Measurements from ENCODE around the gene TNFAIP8. TPM values are rescaled to one million over a fixed set of nuclear protein-coding genes. Genes with fewer than 3 reads are reported as not detected.

The TNFAIP8 gene
- total and polyA plus RNA-seq, 9 of the 15 experiments (the other 6 are each of a cell fraction or from before 2014, with no cell fraction given): 29.9 to 52.2 (median 44.8) TPM

DNA sequence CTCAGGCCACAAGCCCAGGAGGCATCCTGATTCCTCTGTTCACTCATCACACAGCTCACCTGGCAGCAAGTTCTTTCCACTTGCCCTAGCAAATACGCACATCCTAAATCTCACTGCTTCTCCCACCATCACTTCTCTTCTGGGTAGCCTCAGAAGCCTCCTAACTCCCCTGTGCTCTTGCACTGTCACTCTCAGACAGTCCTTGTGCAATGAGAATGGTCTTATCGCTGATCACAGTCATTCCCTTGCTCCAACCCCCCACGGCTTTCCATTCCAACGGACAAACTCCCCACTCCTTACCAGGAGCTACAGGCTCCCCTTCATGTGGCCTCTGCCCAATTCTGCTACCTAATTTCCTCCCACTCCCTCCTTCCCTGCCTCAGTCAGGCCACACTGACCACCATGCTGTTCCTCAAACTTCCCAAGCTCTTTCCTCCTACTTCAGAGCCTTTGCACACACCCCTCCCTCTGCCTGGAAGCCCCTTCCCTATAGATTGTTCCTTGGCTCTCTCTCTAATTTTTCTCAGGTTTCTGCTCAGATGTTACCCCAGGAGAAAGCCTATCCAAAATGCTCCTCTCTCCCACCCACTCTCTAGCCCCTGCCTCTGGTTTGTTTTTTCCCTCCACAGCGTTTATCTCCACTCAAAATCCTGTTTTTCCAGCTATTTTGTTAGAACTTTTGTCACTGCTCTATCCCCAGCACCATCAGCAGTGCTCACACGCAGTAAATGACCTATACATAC lies 34.1 kb upstream of the TNFAIP8 start (continued):
- TF ChIP-seq, protein P1, sequence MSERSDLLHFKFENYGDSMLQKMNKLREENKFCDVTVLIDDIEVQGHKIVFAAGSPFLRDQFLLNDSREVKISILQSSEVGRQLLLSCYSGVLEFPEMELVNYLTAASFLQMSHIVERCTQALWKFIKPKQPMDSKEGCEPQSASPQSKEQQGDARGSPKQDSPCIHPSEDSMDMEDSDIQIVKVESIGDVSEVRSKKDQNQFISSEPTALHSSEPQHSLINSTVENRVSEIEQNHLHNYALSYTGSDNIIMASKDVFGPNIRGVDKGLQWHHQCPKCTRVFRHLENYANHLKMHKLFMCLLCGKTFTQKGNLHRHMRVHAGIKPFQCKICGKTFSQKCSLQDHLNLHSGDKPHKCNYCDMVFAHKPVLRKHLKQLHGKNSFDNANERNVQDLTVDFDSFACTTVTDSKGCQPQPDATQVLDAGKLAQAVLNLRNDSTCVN (CRISPR knock-in tag; IDR thresholded peaks at IDR 0.05): peak; percentile 46; the same call in 1 of the 2 replicates
- TF ChIP-seq MCM3 (IDR thresholded peaks at IDR 0.05) (no peak), ZNF134 (CRISPR knock-in tag; conservative IDR thresholded peaks at IDR 0.05) (no peak), CBFA2T2 (conservative IDR thresholded peaks at IDR 0.05) (peak; percentile 83), MTF1 (CRISPR knock-in tag; IDR thresholded peaks at IDR 0.05; ENCODE audit: borderline replicate concordance) (no peak), ARID1B (IDR thresholded peaks at IDR 0.05) (peak; percentile 97), ZFPM2 (CRISPR knock-in tag; IDR thresholded peaks at IDR 0.05) (no peak), POLR2H (tag; IDR thresholded peaks at IDR 0.05; ENCODE audit: low read depth) (no peak; the same call in none of the 2 replicates), HDGF (IDR thresholded peaks at IDR 0.05) (0 out of 2 replicates have a peak, but pooled peaks have one; percentile 88), POLR2AphosphoS5 (IDR thresholded peaks at IDR 0.05; ENCODE audit: control insufficient read depth, insufficient read depth, low read depth, low read length) (peak; percentile 73; the same call in 1 of the 2 replicates), MECOM (CRISPR knock-in tag; IDR thresholded peaks at IDR 0.05) (no peak; the same call in 1 of the 2 replicates), RBM17 (IDR thresholded peaks at IDR 0.05; ENCODE audit: borderline replicate concordance, low read depth, low read length) (no peak), ZNF253 (CRISPR knock-in tag; conservative IDR thresholded peaks at IDR 0.05) (no peak), BMI1 (IDR thresholded peaks at IDR 0.05; ENCODE audit: low read length) (no peak)
- TF ChIP-seq, protein P2, sequence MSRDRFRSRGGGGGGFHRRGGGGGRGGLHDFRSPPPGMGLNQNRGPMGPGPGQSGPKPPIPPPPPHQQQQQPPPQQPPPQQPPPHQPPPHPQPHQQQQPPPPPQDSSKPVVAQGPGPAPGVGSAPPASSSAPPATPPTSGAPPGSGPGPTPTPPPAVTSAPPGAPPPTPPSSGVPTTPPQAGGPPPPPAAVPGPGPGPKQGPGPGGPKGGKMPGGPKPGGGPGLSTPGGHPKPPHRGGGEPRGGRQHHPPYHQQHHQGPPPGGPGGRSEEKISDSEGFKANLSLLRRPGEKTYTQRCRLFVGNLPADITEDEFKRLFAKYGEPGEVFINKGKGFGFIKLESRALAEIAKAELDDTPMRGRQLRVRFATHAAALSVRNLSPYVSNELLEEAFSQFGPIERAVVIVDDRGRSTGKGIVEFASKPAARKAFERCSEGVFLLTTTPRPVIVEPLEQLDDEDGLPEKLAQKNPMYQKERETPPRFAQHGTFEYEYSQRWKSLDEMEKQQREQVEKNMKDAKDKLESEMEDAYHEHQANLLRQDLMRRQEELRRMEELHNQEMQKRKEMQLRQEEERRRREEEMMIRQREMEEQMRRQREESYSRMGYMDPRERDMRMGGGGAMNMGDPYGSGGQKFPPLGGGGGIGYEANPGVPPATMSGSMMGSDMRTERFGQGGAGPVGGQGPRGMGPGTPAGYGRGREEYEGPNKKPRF (IDR thresholded peaks at IDR 0.05; ENCODE audit: low read depth, low read length): no peak
- TF ChIP-seq, protein P3, sequence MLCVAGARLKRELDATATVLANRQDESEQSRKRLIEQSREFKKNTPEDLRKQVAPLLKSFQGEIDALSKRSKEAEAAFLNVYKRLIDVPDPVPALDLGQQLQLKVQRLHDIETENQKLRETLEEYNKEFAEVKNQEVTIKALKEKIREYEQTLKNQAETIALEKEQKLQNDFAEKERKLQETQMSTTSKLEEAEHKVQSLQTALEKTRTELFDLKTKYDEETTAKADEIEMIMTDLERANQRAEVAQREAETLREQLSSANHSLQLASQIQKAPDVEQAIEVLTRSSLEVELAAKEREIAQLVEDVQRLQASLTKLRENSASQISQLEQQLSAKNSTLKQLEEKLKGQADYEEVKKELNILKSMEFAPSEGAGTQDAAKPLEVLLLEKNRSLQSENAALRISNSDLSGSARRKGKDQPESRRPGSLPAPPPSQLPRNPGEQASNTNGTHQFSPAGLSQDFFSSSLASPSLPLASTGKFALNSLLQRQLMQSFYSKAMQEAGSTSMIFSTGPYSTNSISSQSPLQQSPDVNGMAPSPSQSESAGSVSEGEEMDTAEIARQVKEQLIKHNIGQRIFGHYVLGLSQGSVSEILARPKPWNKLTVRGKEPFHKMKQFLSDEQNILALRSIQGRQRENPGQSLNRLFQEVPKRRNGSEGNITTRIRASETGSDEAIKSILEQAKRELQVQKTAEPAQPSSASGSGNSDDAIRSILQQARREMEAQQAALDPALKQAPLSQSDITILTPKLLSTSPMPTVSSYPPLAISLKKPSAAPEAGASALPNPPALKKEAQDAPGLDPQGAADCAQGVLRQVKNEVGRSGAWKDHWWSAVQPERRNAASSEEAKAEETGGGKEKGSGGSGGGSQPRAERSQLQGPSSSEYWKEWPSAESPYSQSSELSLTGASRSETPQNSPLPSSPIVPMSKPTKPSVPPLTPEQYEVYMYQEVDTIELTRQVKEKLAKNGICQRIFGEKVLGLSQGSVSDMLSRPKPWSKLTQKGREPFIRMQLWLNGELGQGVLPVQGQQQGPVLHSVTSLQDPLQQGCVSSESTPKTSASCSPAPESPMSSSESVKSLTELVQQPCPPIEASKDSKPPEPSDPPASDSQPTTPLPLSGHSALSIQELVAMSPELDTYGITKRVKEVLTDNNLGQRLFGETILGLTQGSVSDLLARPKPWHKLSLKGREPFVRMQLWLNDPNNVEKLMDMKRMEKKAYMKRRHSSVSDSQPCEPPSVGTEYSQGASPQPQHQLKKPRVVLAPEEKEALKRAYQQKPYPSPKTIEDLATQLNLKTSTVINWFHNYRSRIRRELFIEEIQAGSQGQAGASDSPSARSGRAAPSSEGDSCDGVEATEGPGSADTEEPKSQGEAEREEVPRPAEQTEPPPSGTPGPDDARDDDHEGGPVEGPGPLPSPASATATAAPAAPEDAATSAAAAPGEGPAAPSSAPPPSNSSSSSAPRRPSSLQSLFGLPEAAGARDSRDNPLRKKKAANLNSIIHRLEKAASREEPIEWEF (CRISPR knock-in tag; IDR thresholded peaks at IDR 0.05): no peak
- TF ChIP-seq, protein P4, sequence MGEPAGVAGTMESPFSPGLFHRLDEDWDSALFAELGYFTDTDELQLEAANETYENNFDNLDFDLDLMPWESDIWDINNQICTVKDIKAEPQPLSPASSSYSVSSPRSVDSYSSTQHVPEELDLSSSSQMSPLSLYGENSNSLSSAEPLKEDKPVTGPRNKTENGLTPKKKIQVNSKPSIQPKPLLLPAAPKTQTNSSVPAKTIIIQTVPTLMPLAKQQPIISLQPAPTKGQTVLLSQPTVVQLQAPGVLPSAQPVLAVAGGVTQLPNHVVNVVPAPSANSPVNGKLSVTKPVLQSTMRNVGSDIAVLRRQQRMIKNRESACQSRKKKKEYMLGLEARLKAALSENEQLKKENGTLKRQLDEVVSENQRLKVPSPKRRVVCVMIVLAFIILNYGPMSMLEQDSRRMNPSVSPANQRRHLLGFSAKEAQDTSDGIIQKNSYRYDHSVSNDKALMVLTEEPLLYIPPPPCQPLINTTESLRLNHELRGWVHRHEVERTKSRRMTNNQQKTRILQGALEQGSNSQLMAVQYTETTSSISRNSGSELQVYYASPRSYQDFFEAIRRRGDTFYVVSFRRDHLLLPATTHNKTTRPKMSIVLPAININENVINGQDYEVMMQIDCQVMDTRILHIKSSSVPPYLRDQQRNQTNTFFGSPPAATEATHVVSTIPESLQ (CRISPR knock-in tag; IDR thresholded peaks at IDR 0.05): no peak
